Measurements from ENCODE around the gene IQCB1.

GRCh38 chr3:121739902-121740301 is 95.0 kb downstream of the IQCB1 start:
- TF ChIP-seq POLR2A (conservative IDR thresholded peaks at IDR 0.05) = no peak
- no peak for TF ChIP-seq EHMT2 (IDR thresholded peaks at IDR 0.05)
- TF ChIP-seq ETS2 (tag; IDR thresholded peaks at IDR 0.05; ENCODE audit: borderline replicate concordance, poor library complexity, severe bottlenecking) = no peak
- no peak for TF ChIP-seq CBX8 (IDR thresholded peaks at IDR 0.05; ENCODE audit: borderline replicate concordance, extremely low read depth, low read depth, low read length, poor library complexity, severe bottlenecking)
- TF ChIP-seq ZNF507 (tag; conservative IDR thresholded peaks at IDR 0.05) = no peak
- no peak for TF ChIP-seq KDM2B (CRISPR knock-in tag; IDR thresholded peaks at IDR 0.05)
- no peak for TF ChIP-seq CHD1 (IDR thresholded peaks at IDR 0.05; ENCODE audit: low read length)
- no peak for TF ChIP-seq YY1 (IDR thresholded peaks at IDR 0.05; ENCODE audit: borderline replicate concordance in 1 of 3, control insufficient read depth in 1 of 3, extremely low read depth in 1 of 3, insufficient read depth in 3 of 3, insufficient read length in 1 of 3, insufficient replicate concordance in 2 of 3, low read depth in 1 of 3, low read length in 2 of 3)

Data from K562 (cell line).